HEK293 (cell line): Measurements from ENCODE around the gene STAT5B.

Experiments used
- CTCF ChIA-PET: fragments of 350-600 bp; formaldehyde crosslinking; extraction: SDS; loops from one replicate; lab custom pipeline; 2021; ENCODE audit warnings: antibody characterized with exemption; lab: Yijun Ruan, JAX
- POLR2A ChIA-PET: fragments of 300-600 bp; formaldehyde crosslinking; extraction: SDS; loops from one replicate; lab custom pipeline; 2020; ENCODE audit warnings: antibody characterized with exemption, inconsistent platforms; lab: Yijun Ruan, JAX
- H3K27ac ChIP-seq: fragments of 200-500 bp; sonication (Bioruptor generic); 2 replicates; pipeline ENCODE4 v1.5.1; 2014; ENCODE audit warnings: low read depth, low read length, control low read depth, inconsistent platforms; ENCODE audit errors: extremely low read depth
- H3K36me3 ChIP-seq, 2 experiments: fragments of 200-500 bp in 1 of 2; sonication (Bioruptor generic) in 1 of 2; 1 replicate in 1 of 2; 2 replicates in 1 of 2; pipeline ENCODE4 v1.5.1; 2014 to 2017; ENCODE audit warnings: inconsistent platforms in 2 of 2, low read length in 2 of 2; ENCODE audit not compliant: control insufficient read depth in 2 of 2, insufficient read depth in 1 of 2
- H3K4me1 ChIP-seq: fragments of 200-500 bp; sonication (Bioruptor generic); 2 replicates; pipeline ENCODE4 v1.5.1; 2014; ENCODE audit warnings: mild to moderate bottlenecking, low read length, inconsistent platforms; ENCODE audit not compliant: control insufficient read depth, insufficient read depth
- H3K4me3 ChIP-seq: 2 replicates; pipeline ENCODE4 v1.5.1; 2011; ENCODE audit warnings: low read depth, mild to moderate bottlenecking, control low read depth, low read length, moderate library complexity
- H3K9me3 ChIP-seq: fragments of 200-500 bp; sonication (Bioruptor generic); 2 replicates; pipeline ENCODE4 v1.5.1; 2014; ENCODE audit warnings: low read depth, low read length, inconsistent platforms; ENCODE audit not compliant: control insufficient read depth, insufficient read depth
- ATF2 ChIP-seq: fragments of 450-650 bp; formaldehyde crosslinking; IDR thresholded peaks from 2 replicates; pipeline ENCODE4 v1.5.1; 2016; ENCODE audit warnings: missing biosample characterization, missing genetic modification characterization, low read depth
- PRDM10 ChIP-seq: fragments of 450-650 bp; formaldehyde crosslinking; IDR thresholded peaks from 2 replicates; pipeline ENCODE4 v1.5.1; 2016; ENCODE audit warnings: missing biosample characterization, missing genetic modification characterization
- ZBTB21 ChIP-seq: fragments of 450-650 bp; formaldehyde crosslinking; IDR thresholded peaks from 2 replicates; pipeline ENCODE4 v1.5.1; 2017; ENCODE audit warnings: missing biosample characterization, missing genetic modification characterization
- ZNF211 ChIP-seq: fragments of 450-650 bp; formaldehyde crosslinking; IDR thresholded peaks from 2 replicates; pipeline ENCODE4 v1.5.1; 2016; ENCODE audit warnings: low read depth, missing biosample characterization, missing genetic modification characterization
- ZNF302 ChIP-seq: fragments of 450-650 bp; formaldehyde crosslinking; IDR thresholded peaks from 2 replicates; pipeline ENCODE4 v1.5.1; 2016; ENCODE audit warnings: missing biosample characterization, missing genetic modification characterization, low read depth
- ZNF366 ChIP-seq: fragments of 450-650 bp; formaldehyde crosslinking; conservative IDR thresholded peaks from 2 replicates; pipeline ENCODE4 v1.5.1; 2016; ENCODE audit warnings: missing biosample characterization, missing genetic modification characterization
- ZNF398 ChIP-seq: fragments of 450-650 bp; formaldehyde crosslinking; IDR thresholded peaks from 2 replicates; pipeline ENCODE4 v1.5.1; 2017; ENCODE audit warnings: missing biosample characterization, missing genetic modification characterization
- ZNF518A ChIP-seq: fragments of 450-650 bp; formaldehyde crosslinking; conservative IDR thresholded peaks from 2 replicates; pipeline ENCODE4 v1.5.1; 2016; ENCODE audit warnings: low read depth, missing biosample characterization, missing genetic modification characterization
- ZNF621 ChIP-seq: fragments of 450-650 bp; formaldehyde crosslinking; IDR thresholded peaks from 2 replicates; pipeline ENCODE4 v1.5.1; 2017; ENCODE audit warnings: missing biosample characterization, missing genetic modification characterization
- ZNF629 ChIP-seq: fragments of 450-650 bp; formaldehyde crosslinking; IDR thresholded peaks from 2 replicates; pipeline ENCODE4 v1.5.1; 2017; ENCODE audit warnings: missing biosample characterization, missing genetic modification characterization
- ZNF701 ChIP-seq: fragments of 450-650 bp; formaldehyde crosslinking; IDR thresholded peaks from 2 replicates; pipeline ENCODE4 v1.5.1; 2016; ENCODE audit warnings: missing biosample characterization, missing genetic modification characterization

The STAT5B gene

GRCh38 chr17:42179335-42179734 lies 96.9 kb downstream of the STAT5B start:
- H3K27ac ChIP-seq, result no peak overlapping the region
- no peak overlapping the region for H3K4me3 ChIP-seq
- H3K9me3 ChIP-seq, result no peaks in the 10 kb centered on the region
- no peaks in the 10 kb centered on the region for H3K36me3 ChIP-seq
- H3K4me1 ChIP-seq, result no peaks in the 10 kb centered on the region
- ChIA-PET POLR2A (interaction anchor here (0.6 to 1.8 kb wide), 2 partner anchors 15 to 46 kb away, joined by 5 to 6 read pairs; partner anchors contain the start of gene GHDC), CTCF (interaction anchor here (0.6 to 2.4 kb wide), 4 partner anchors 17 to 637 kb away, joined by 3 to 9 read pairs (median 4); no protein-coding TSS in a partner anchor)
- no peak for TF ChIP-seq ZNF629 (tag by site-specific recombination)
- no peak for TF ChIP-seq ZNF302

- CTCF ChIA-PET, result interaction anchor here (0.9 to 2.4 kb wide), 2 partner anchors 16 to 90 kb away, joined by 4 to 9 read pairs; no protein-coding TSS in a partner anchor
- no peak for TF ChIP-seq ZNF518A (tag by site-specific recombination)
- H3K27ac ChIP-seq, result no peak overlapping the region
Observed at GRCh38 chr17:42178817-42179216, 97.4 kb downstream of the STAT5B start.

GRCh38 chr17:42177684-42178083 lies 98.5 kb downstream of the STAT5B start:
- H3K9me3 ChIP-seq, result no peaks in the 10 kb centered on the region
- no peak overlapping the region for H3K27ac ChIP-seq
- TF ChIP-seq ZNF398 (tag by site-specific recombination) (0 out of 2 replicates have a peak, but pooled peaks have one; percentile 9), ZBTB21 (tag by site-specific recombination) (peak; percentile 79), ZNF366 (peak; percentile 91), ATF2 (tag by site-specific recombination) (peak; percentile 88), ZNF211 (tag by site-specific recombination) (peak; percentile 67; the same call in 1 of the 2 replicates), PRDM10 (peak; percentile 81), ZNF629 (tag by site-specific recombination) (peak; percentile 91), ZNF701 (tag by site-specific recombination) (no peak), ZNF621 (tag by site-specific recombination) (no peak)
- TF ChIP-seq, all 188 proteins: peak for 7
- Histone ChIP-seq H3K4me3 (no peak overlapping the region), H3K36me3 (no peaks in the 10 kb centered on the region), H3K4me1 (no peaks in the 10 kb centered on the region)
- CTCF ChIA-PET, result no interaction called here
- POLR2A ChIA-PET, result interaction anchor here (0.7 kb wide), 1 partner anchor 59 kb away, joined by 4 read pairs; no protein-coding TSS in a partner anchor

More at GRCh38 chr17:42178817-42179216, 97.4 kb downstream of the STAT5B start:
- Histone ChIP-seq H3K9me3 (no peaks in the 10 kb centered on the region), H3K4me3 (no peak overlapping the region), H3K4me1 (no peaks in the 10 kb centered on the region), H3K36me3 (no peaks in the 10 kb centered on the region)
- POLR2A ChIA-PET, result interaction anchor here (1.8 kb wide), 1 partner anchor 16 kb away, joined by 6 read pairs; the partner anchor contains the start of gene GHDC
